ENCODE measurements around the gene PRRG1.

The PRRG1 gene

GRCh38 chrX:37388413-37388812, 39.2 kb downstream of the PRRG1 start:
- TF ChIP-seq TCF12 (IDR thresholded peaks at IDR 0.05; ENCODE audit: low read depth) (no peak), REST (IDR thresholded peaks at IDR 0.05; ENCODE audit: low read depth) (no peak), ZBTB7A (IDR thresholded peaks at IDR 0.05; ENCODE audit: low read depth) (no peak), YY1 (IDR thresholded peaks at IDR 0.05; ENCODE audit: low read depth) (no peak), EP300 (IDR thresholded peaks at IDR 0.05; ENCODE audit: borderline replicate concordance) (no peak), EGR1 (IDR thresholded peaks at IDR 0.05) (no peak), CREB1 (IDR thresholded peaks at IDR 0.05; ENCODE audit: low read depth) (no peak), CEBPB (IDR thresholded peaks at IDR 0.05) (no peak), MAX (IDR thresholded peaks at IDR 0.05) (no peak), NFIC (IDR thresholded peaks at IDR 0.05) (no peak), USF1 (IDR thresholded peaks at IDR 0.05) (no peak), TAF1 (IDR thresholded peaks at IDR 0.05; ENCODE audit: low read depth) (no peak), TEAD4 (IDR thresholded peaks at IDR 0.05) (no peak), FOXM1 (IDR thresholded peaks at IDR 0.05; ENCODE audit: borderline replicate concordance, low read depth) (no peak), RAD21 (IDR thresholded peaks at IDR 0.05; ENCODE audit: low read depth) (no peak)

- no peak for TF ChIP-seq CREB1 (IDR thresholded peaks at IDR 0.05; ENCODE audit: low read depth)
- TF ChIP-seq YY1 (IDR thresholded peaks at IDR 0.05; ENCODE audit: low read depth), result no peak
- no peak for TF ChIP-seq NFIC (IDR thresholded peaks at IDR 0.05)
- TF ChIP-seq RAD21 (IDR thresholded peaks at IDR 0.05; ENCODE audit: low read depth), result no peak
- TF ChIP-seq TCF12 (IDR thresholded peaks at IDR 0.05; ENCODE audit: low read depth), result no peak
- no peak for TF ChIP-seq CEBPB (IDR thresholded peaks at IDR 0.05)
- TF ChIP-seq ZBTB7A (IDR thresholded peaks at IDR 0.05; ENCODE audit: low read depth), result no peak
- TF ChIP-seq TAF1 (IDR thresholded peaks at IDR 0.05; ENCODE audit: low read depth), result no peak
- TF ChIP-seq USF1 (IDR thresholded peaks at IDR 0.05), result no peak
- TF ChIP-seq MAX (IDR thresholded peaks at IDR 0.05), result no peak
- TF ChIP-seq FOXM1 (IDR thresholded peaks at IDR 0.05; ENCODE audit: borderline replicate concordance, low read depth), result no peak
- TF ChIP-seq TEAD4 (IDR thresholded peaks at IDR 0.05), result no peak
- TF ChIP-seq REST (IDR thresholded peaks at IDR 0.05; ENCODE audit: low read depth), result no peak
- TF ChIP-seq EGR1 (IDR thresholded peaks at IDR 0.05), result no peak
- no peak for TF ChIP-seq EP300 (IDR thresholded peaks at IDR 0.05; ENCODE audit: borderline replicate concordance)
Measured at GRCh38 chrX:37405956-37406355, 56.8 kb downstream of the PRRG1 start.

- TF ChIP-seq CEBPB (IDR thresholded peaks at IDR 0.05) (no peak), FOXM1 (IDR thresholded peaks at IDR 0.05; ENCODE audit: borderline replicate concordance, low read depth) (no peak), TCF12 (IDR thresholded peaks at IDR 0.05; ENCODE audit: low read depth) (no peak)
Measured at GRCh38 chrX:37407736-37408135, 58.6 kb downstream of the PRRG1 start.

- TF ChIP-seq USF1 (IDR thresholded peaks at IDR 0.05) (no peak), EGR1 (IDR thresholded peaks at IDR 0.05) (no peak), TAF1 (IDR thresholded peaks at IDR 0.05; ENCODE audit: low read depth) (no peak), RAD21 (IDR thresholded peaks at IDR 0.05; ENCODE audit: low read depth) (no peak), TEAD4 (IDR thresholded peaks at IDR 0.05) (no peak), REST (IDR thresholded peaks at IDR 0.05; ENCODE audit: low read depth) (no peak), TCF12 (IDR thresholded peaks at IDR 0.05; ENCODE audit: low read depth) (no peak), CEBPB (IDR thresholded peaks at IDR 0.05) (no peak), CREB1 (IDR thresholded peaks at IDR 0.05; ENCODE audit: low read depth) (no peak), EP300 (IDR thresholded peaks at IDR 0.05; ENCODE audit: borderline replicate concordance) (no peak), NFIC (IDR thresholded peaks at IDR 0.05) (no peak)
Measured at GRCh38 chrX:37409278-37409677, 60.1 kb downstream of the PRRG1 start.
